CD1c-positive myeloid dendritic cell (primary cell): ENCODE results near the gene FMNL2.

ENCODE experiments used
- DNase-seq: peaks from one replicate; pipeline ENCODE4 v3.0.0-alpha.2; 2016; ENCODE audit errors: extremely low spot score

FMNL2 gene

GRCh38 chr2:152447897-152448296, 112.9 kb downstream of the FMNL2 start:
- DNase-seq, result no peak

GRCh38 chr2:152448606-152449005, 113.6 kb downstream of the FMNL2 start:
- no peak for DNase-seq

GRCh38 chr2:152449578-152449977, 114.6 kb downstream of the FMNL2 start:
- no peak for DNase-seq

- no peak for DNase-seq
Measured at GRCh38 chr2:152450176-152450575, 115.2 kb downstream of the FMNL2 start.

GRCh38 chr2:152452256-152452973, 117.4 kb downstream of the FMNL2 start:
- no peak for DNase-seq

GRCh38 chr2:152453129-152453911, 118.3 kb downstream of the FMNL2 start:
- DNase-seq, result no peak

GRCh38 chr2:152454371-152454770, 119.4 kb downstream of the FMNL2 start:
- DNase-seq, result no peak

GRCh38 chr2:152454960-152455359, 120.0 kb downstream of the FMNL2 start:
- no peak for DNase-seq

GRCh38 chr2:152455738-152456137, 120.8 kb downstream of the FMNL2 start:
- DNase-seq, result no peak

- no peak for DNase-seq
Measured at GRCh38 chr2:152456262-152456661, 121.3 kb downstream of the FMNL2 start.

GRCh38 chr2:152458441-152458940, 123.5 kb downstream of the FMNL2 start:
- DNase-seq, result no peak

GRCh38 chr2:152459091-152459490, 124.1 kb downstream of the FMNL2 start:
- no peak for DNase-seq

- no peak for DNase-seq
Measured at GRCh38 chr2:152460567-152460966, 125.6 kb downstream of the FMNL2 start.

GRCh38 chr2:152462120-152462519, 127.1 kb downstream of the FMNL2 start:
- DNase-seq, result no peak

- DNase-seq, result no peak
Measured at GRCh38 chr2:152462779-152463178, 127.8 kb downstream of the FMNL2 start.

GRCh38 chr2:152464851-152465470, 130.0 kb downstream of the FMNL2 start:
- DNase-seq, result no peak

- DNase-seq, result no peak
Measured at GRCh38 chr2:152465541-152465940, 130.6 kb downstream of the FMNL2 start.

GRCh38 chr2:152466041-152466440, 131.1 kb downstream of the FMNL2 start:
- no peak for DNase-seq

- DNase-seq, result peak; percentile 76
Measured at GRCh38 chr2:152466980-152467676, 132.2 kb downstream of the FMNL2 start.

- DNase-seq, result peak; percentile 62
Measured at GRCh38 chr2:152467677-152468410, 132.9 kb downstream of the FMNL2 start.
